ENCODE results near the gene IFI27L1. TPM values are rescaled to one million over a fixed set of nuclear protein-coding genes. Genes with fewer than 3 reads are reported as not detected.

IFI27L1 gene
- total and polyA plus RNA-seq, 4 donors: 14.6 to 41.5 (median 19.9) TPM

- ATAC-seq (ENCODE audit: insufficient read depth, low FRiP score): no peak
- H3K27ac ChIP-seq (ENCODE audit: low read depth in 1 of 2, low read length in 1 of 2): no peak overlapping the region
- TF ChIP-seq CTCF (IDR thresholded peaks at IDR 0.05; ENCODE audit: control extremely low read depth, extremely low read depth): no peak
- H3K36me3 ChIP-seq (ENCODE audit: control insufficient read depth in 4 of 4, insufficient read depth in 4 of 4, low read length in 4 of 4): no peaks in the 10 kb centered on the region
- WGBS, 2 donors: 82 to 90% methylated on average over 5 of the region's 5 CpGs
- DNase-seq: peak in 1 of 3 donors; percentile 1
- H3K4me1 ChIP-seq (ENCODE audit: control insufficient read depth in 5 of 5, insufficient read depth in 5 of 5, low read length in 5 of 5): peaks cover 0 to 2% (median 0%) of the 10 kb centered on the region in 5 donors
- H3K9ac ChIP-seq (ENCODE audit: insufficient read depth in 1 of 2, low read length in 2 of 2): no peak overlapping the region
- no peaks in the 10 kb centered on the region for H3K27me3 ChIP-seq (ENCODE audit: control insufficient read depth in 3 of 3, insufficient read depth in 3 of 3, low read length in 2 of 3)
- peaks cover 0 to 10% (median 3%) of the 10 kb centered on the region in 4 donors for H3K9me3 ChIP-seq (ENCODE audit: control insufficient read depth in 4 of 4, insufficient read depth in 3 of 4, low read length in 3 of 4)
- H3K4me3 ChIP-seq: no peak overlapping the region
Observed at GRCh38 chr14:94120667-94121340, 39.7 kb downstream of the IFI27L1 start.

- no peaks in the 10 kb centered on the region for H3K4me1 ChIP-seq (ENCODE audit: control insufficient read depth in 5 of 5, insufficient read depth in 5 of 5, low read length in 5 of 5)
- no peak for TF ChIP-seq CTCF (IDR thresholded peaks at IDR 0.05; ENCODE audit: control extremely low read depth, extremely low read depth)
- 57 to 58% methylated on average over 3 of the region's 3 CpGs for WGBS, 2 donors
- no peak for ATAC-seq (ENCODE audit: insufficient read depth, low FRiP score)
- H3K4me3 ChIP-seq: no peak overlapping the region
- H3K9ac ChIP-seq (ENCODE audit: insufficient read depth in 1 of 2, low read length in 2 of 2): no peak overlapping the region
- peaks cover 0 to 10% (median 3%) of the 10 kb centered on the region in 4 donors for H3K9me3 ChIP-seq (ENCODE audit: control insufficient read depth in 4 of 4, insufficient read depth in 3 of 4, low read length in 3 of 4)
- no peak overlapping the region for H3K27ac ChIP-seq (ENCODE audit: low read depth in 1 of 2, low read length in 1 of 2)
- DNase-seq: peak in 1 of 3 donors; percentile 2
- no peaks in the 10 kb centered on the region for H3K36me3 ChIP-seq (ENCODE audit: control insufficient read depth in 4 of 4, insufficient read depth in 4 of 4, low read length in 4 of 4)
- no peaks in the 10 kb centered on the region for H3K27me3 ChIP-seq (ENCODE audit: control insufficient read depth in 3 of 3, insufficient read depth in 3 of 3, low read length in 2 of 3)
Observed at GRCh38 chr14:94121485-94121884, 40.4 kb downstream of the IFI27L1 start.

GRCh38 chr14:94122438-94122837 is 41.3 kb downstream of the IFI27L1 start:
- ATAC-seq (ENCODE audit: insufficient read depth, low FRiP score): no peak
- Histone ChIP-seq H3K9me3 (ENCODE audit: control insufficient read depth in 4 of 4, insufficient read depth in 3 of 4, low read length in 3 of 4) (peaks cover 0 to 10% (median 3%) of the 10 kb centered on the region in 4 donors), H3K27me3 (ENCODE audit: control insufficient read depth in 3 of 3, insufficient read depth in 3 of 3, low read length in 2 of 3) (no peaks in the 10 kb centered on the region), H3K36me3 (ENCODE audit: control insufficient read depth in 4 of 4, insufficient read depth in 4 of 4, low read length in 4 of 4) (peaks cover 0 to 6% (median 0%) of the 10 kb centered on the region in 4 donors), H3K27ac (ENCODE audit: low read depth in 1 of 2, low read length in 1 of 2) (no peak overlapping the region), H3K4me1 (ENCODE audit: control insufficient read depth in 5 of 5, insufficient read depth in 5 of 5, low read length in 5 of 5) (peaks cover 0 to 2% (median 0%) of the 10 kb centered on the region in 5 donors), H3K4me3 (no peak overlapping the region), H3K9ac (ENCODE audit: insufficient read depth in 1 of 2, low read length in 2 of 2) (no peak overlapping the region)
- WGBS, 2 donors: 64 to 86% methylated on average over 3 of the region's 3 CpGs
- peak in 1 of 3 donors; percentile 2 for DNase-seq
- no peak for TF ChIP-seq CTCF (IDR thresholded peaks at IDR 0.05; ENCODE audit: control extremely low read depth, extremely low read depth)
